PC-9 (cell line): ENCODE results near the gene SIRPD. TPM values are rescaled to one million over a fixed set of nuclear protein-coding genes. Genes with fewer than 3 reads are reported as not detected.

Source experiments
- BruUV-seq: library from RNA; stranded (reverse); fragments of 400-500 nt; replicated peaks from 2 replicates; lab custom pipeline; 2021; lab: Mats Ljungman, UMichigan
- CTCF ChIA-PET: fragments of 300-600 bp; sonication (Branson Sonifier 250); formaldehyde crosslinking; loops from one replicate; lab custom pipeline; 2022; ENCODE audit warnings: antibody characterized with exemption; lab: Charles Lee
- POLR2A ChIA-PET: fragments of 300-600 bp; sonication (Branson Sonifier 250); formaldehyde crosslinking; loops from one replicate; lab custom pipeline; 2022; ENCODE audit warnings: antibody characterized with exemption; ENCODE audit not compliant: unreplicated experiment; lab: Charles Lee
- DNase-seq, 2 experiments: peaks; one replicate each; pipeline versions ENCODE4 v3.0.0 to v3.0.0-alpha.2; 2015 to 2022; ENCODE audit warnings: mixed read lengths in 1 of 2
- H2AFZ ChIP-seq: fragments of 200-600 bp; sonication (generic); 2 replicates; pipeline ENCODE4 v1.8.1; 2017; ENCODE audit warnings: antibody characterized with exemption
- H3F3A ChIP-seq: fragments of 200-600 bp; sonication (generic); 2 replicates; pipeline ENCODE4 v1.8.1; 2017; ENCODE audit warnings: antibody characterized with exemption, mild to moderate bottlenecking, low read depth; ENCODE audit not compliant: insufficient read depth
- H3K27ac ChIP-seq: fragments of 200-600 bp; sonication (generic); 2 replicates; pipeline ENCODE4 v1.6.1; 2016; ENCODE audit warnings: mixed run types
- H3K27me3 ChIP-seq: fragments of 200-600 bp; sonication (generic); 2 replicates; pipeline ENCODE4 v1.6.1; 2016; ENCODE audit warnings: low read depth, mixed run types; ENCODE audit not compliant: insufficient read depth
- H3K36me3 ChIP-seq: fragments of 200-600 bp; sonication (generic); 2 replicates; pipeline ENCODE4 v1.6.1; 2016; ENCODE audit warnings: low read depth, mixed run types
- H3K4me1 ChIP-seq: fragments of 200-600 bp; sonication (generic); replicated peaks from 2 replicates; pipeline ENCODE4 v1.6.1; 2016; ENCODE audit warnings: mixed run types; ENCODE audit not compliant: insufficient read depth
- H3K4me2 ChIP-seq: fragments of 200-600 bp; sonication (generic); 2 replicates; pipeline ENCODE4 v1.6.1; 2017; ENCODE audit warnings: mixed run types
- H3K4me3 ChIP-seq: fragments of 200-600 bp; sonication (generic); 2 replicates; pipeline ENCODE4 v1.6.1; 2016; ENCODE audit warnings: mixed run types
- H3K79me2 ChIP-seq: fragments of 200-600 bp; sonication (generic); 2 replicates; pipeline ENCODE4 v1.6.1; 2017; ENCODE audit warnings: low read depth, mixed run types
- H3K9me2 ChIP-seq: fragments of 200-600 bp; sonication (generic); 2 replicates; pipeline ENCODE4 v1.8.1; 2017; ENCODE audit warnings: mild to moderate bottlenecking; ENCODE audit not compliant: insufficient read depth
- H3K9me3 ChIP-seq: fragments of 200-600 bp; sonication (generic); 2 replicates; pipeline ENCODE4 v1.8.1; 2016; ENCODE audit warnings: low read depth; ENCODE audit not compliant: insufficient read depth
- H4K20me1 ChIP-seq: fragments of 200-600 bp; sonication (generic); 2 replicates; pipeline ENCODE4 v1.8.1; 2017; ENCODE audit not compliant: insufficient read depth
- EZH2 ChIP-seq: fragments of 200-600 bp; sonication (generic); IDR thresholded peaks from 2 replicates; pipeline ENCODE4 v1.8.0; 2017; ENCODE audit warnings: antibody characterized with exemption, low read depth
- intact Hi-C: fragments of 100-400 bp; cut with micrococcal nuclease; formaldehyde crosslinking; loops from one replicate; pipeline ENCODE4 v1.10.0; 2022; ENCODE audit not compliant: unreplicated experiment
- total RNA-seq: library from RNA; stranded (reverse); gene quantifications from 2 replicates; pipeline ENCODE4 v1.2.3, GENCODE V29; 2021
- TF ChIP-seq, protein P1 (sequence below): fragments of 200-600 bp; sonication (generic); conservative IDR thresholded peaks from 2 replicates; pipeline ENCODE4 v1.6.1; 2017; ENCODE audit warnings: mixed run types, antibody characterized with exemption, mild to moderate bottlenecking, moderate library complexity

The SIRPD gene
- total RNA-seq, 1 experiment from 2014 or later = 0.37 TPM

DNA sequence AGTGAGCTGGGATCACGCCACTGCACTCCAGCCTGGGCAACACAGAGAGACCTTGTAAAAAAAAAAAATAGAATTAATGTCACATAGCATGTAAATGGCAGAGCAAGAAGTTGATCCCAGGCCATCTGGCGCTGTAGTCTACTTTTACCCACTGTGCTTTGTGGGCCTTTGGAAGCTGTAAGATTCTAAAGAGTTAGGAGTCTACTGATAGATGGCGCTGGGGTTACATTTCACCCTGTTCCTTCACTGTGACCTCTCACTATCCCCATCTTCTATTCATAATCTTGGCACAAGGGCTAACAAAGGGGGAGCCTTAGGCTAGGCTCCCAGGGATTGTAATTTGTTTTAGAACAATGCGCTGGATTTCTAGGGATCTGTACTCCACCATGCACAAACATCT, 24.4 kb downstream of the SIRPD start:
- Histone ChIP-seq H4K20me1 (no peaks in the 10 kb centered on the region), H3K4me2 (no peak overlapping the region), H3K27me3 (no peaks in the 10 kb centered on the region), H3K9me2 (no peaks in the 10 kb centered on the region), H3K27ac (no peak overlapping the region), H3K9me3 (no peaks in the 10 kb centered on the region; the same call in 1 of the 2 replicates), H3K36me3 (no peaks in the 10 kb centered on the region), H3F3A (peaks cover 20% of the 10 kb centered on the region; the same call in 1 of the 2 replicates), H3K4me3 (no peak overlapping the region), H2AFZ (no peak overlapping the region), H3K79me2 (no peaks in the 10 kb centered on the region), H3K4me1 (peaks cover 8% of the 10 kb centered on the region; the same call in 1 of the 2 replicates)
- BruUV-seq = no TSS peak
- CTCF ChIA-PET = interaction anchor here (0.6 to 1.1 kb wide), 2 partner anchors 138 to 244 kb away, joined by 3 read pairs; no protein-coding TSS in a partner anchor
- TF ChIP-seq EZH2 = no peak
- TF ChIP-seq, protein P1, sequence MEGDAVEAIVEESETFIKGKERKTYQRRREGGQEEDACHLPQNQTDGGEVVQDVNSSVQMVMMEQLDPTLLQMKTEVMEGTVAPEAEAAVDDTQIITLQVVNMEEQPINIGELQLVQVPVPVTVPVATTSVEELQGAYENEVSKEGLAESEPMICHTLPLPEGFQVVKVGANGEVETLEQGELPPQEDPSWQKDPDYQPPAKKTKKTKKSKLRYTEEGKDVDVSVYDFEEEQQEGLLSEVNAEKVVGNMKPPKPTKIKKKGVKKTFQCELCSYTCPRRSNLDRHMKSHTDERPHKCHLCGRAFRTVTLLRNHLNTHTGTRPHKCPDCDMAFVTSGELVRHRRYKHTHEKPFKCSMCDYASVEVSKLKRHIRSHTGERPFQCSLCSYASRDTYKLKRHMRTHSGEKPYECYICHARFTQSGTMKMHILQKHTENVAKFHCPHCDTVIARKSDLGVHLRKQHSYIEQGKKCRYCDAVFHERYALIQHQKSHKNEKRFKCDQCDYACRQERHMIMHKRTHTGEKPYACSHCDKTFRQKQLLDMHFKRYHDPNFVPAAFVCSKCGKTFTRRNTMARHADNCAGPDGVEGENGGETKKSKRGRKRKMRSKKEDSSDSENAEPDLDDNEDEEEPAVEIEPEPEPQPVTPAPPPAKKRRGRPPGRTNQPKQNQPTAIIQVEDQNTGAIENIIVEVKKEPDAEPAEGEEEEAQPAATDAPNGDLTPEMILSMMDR = no peak
- intact Hi-C loops = no loop called here
- POLR2A ChIA-PET = no interaction called here
- no peak for DNase-seq

DNA sequence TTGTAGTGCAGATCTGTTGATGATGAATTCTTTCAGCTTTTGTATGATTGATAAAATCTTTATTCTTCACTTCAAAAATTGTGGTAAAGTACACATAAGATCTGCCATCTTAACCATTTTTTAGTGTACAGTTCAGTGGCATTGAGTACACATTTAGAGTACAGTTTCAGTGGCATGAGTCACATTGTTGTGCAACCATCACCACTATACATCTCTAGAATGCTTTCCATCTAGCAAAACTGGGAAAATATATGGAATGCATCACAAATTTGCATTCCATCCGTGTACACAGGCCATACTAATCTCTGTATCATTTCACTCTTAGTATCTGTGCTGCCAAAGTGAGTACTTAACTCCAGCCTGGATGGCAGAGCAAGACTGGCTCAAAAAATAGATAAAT, 28.7 kb downstream of the SIRPD start:
- Histone ChIP-seq H3K27me3 (no peaks in the 10 kb centered on the region), H3K4me2 (no peak overlapping the region), H4K20me1 (no peaks in the 10 kb centered on the region), H3K27ac (peak overlapping the region; percentile 25; the same call in 1 of the 2 replicates), H3K4me1 (peaks cover 8% of the 10 kb centered on the region; the same call in 1 of the 2 replicates), H3K4me3 (no peak overlapping the region), H3K9me3 (no peaks in the 10 kb centered on the region; the same call in 1 of the 2 replicates), H3K79me2 (no peaks in the 10 kb centered on the region), H3K9me2 (no peaks in the 10 kb centered on the region), H3K36me3 (no peaks in the 10 kb centered on the region), H3F3A (peaks cover 20% of the 10 kb centered on the region; the same call in 1 of the 2 replicates), H2AFZ (no peak overlapping the region)
- TF ChIP-seq, protein P1 = no peak
- TF ChIP-seq EZH2 = no peak
- peak in 1 of 2 experiments; percentile 55 for DNase-seq
- no TSS peak for BruUV-seq
- POLR2A ChIA-PET = no interaction called here
- CTCF ChIA-PET = no interaction called here
- intact Hi-C loops = no loop called here

DNA sequence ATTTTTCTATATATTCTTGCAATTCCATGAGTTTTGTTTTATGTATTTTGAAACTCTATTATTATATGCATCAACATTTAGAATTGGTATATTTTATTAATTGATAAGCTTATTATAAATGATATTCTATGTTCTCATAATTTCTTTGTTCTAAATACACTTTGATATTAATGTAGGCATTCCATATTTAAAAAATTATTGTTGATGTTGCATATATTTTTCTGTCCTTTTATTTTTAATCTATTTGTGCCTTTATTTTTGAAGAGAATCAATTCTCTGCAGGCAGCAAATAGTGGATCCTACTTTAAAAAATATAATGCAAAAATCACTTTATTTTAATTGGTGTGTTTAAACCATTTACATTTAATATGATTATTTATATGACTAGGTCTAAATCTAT, 29.6 kb downstream of the SIRPD start:
- no peak overlapping the region for H2AFZ ChIP-seq
- H3K4me3 ChIP-seq = no peak overlapping the region
- no peak for TF ChIP-seq EZH2
- TF ChIP-seq, protein P1 = no peak
- DNase-seq = no peak
- peaks cover 8% of the 10 kb centered on the region; the same call in 1 of the 2 replicates for H3K4me1 ChIP-seq
- no peaks in the 10 kb centered on the region; the same call in 1 of the 2 replicates for H3K9me3 ChIP-seq
- peaks cover 20% of the 10 kb centered on the region; the same call in 1 of the 2 replicates for H3F3A ChIP-seq
- no peaks in the 10 kb centered on the region for H4K20me1 ChIP-seq
- no peak overlapping the region for H3K4me2 ChIP-seq
- ChIA-PET CTCF (no interaction called here), POLR2A (no interaction called here)
- intact Hi-C loops = no loop called here
- BruUV-seq = no TSS peak
- no peaks in the 10 kb centered on the region for H3K36me3 ChIP-seq
- no peaks in the 10 kb centered on the region for H3K79me2 ChIP-seq
- H3K27ac ChIP-seq = no peak overlapping the region
- H3K27me3 ChIP-seq = no peaks in the 10 kb centered on the region
- H3K9me2 ChIP-seq = no peaks in the 10 kb centered on the region
